Mesendoderm (in vitro differentiated cells): ENCODE measurements around the gene TOMM22.
A peak's percentile ranks its signal among the peaks of the same experiment; 100 is the strongest.

ENCODE experiments used
- DNase-seq: peaks from one replicate; pipeline ENCODE4 v3.0.0; 2013
- H2AK5ac ChIP-seq: 2 replicates; pipeline ENCODE4 v1.6.1; 2013; ENCODE audit warnings: low read length, inconsistent platforms
- H2BK120ac ChIP-seq: 2 replicates; pipeline ENCODE4 v1.6.1; 2013; ENCODE audit warnings: low read depth, mild to moderate bottlenecking, low read length, moderate library complexity, mixed read lengths
- H2BK15ac ChIP-seq: replicated peaks from 2 replicates; pipeline ENCODE4 v1.6.1; 2013; ENCODE audit warnings: low read depth, mild to moderate bottlenecking, moderate library complexity
- H2BK5ac ChIP-seq: 2 replicates; pipeline ENCODE4 v1.6.1; 2013; ENCODE audit warnings: low read length, inconsistent platforms
- H3K18ac ChIP-seq: 2 replicates; pipeline ENCODE4 v1.6.1; 2013; ENCODE audit warnings: mild to moderate bottlenecking, low read length, mixed read lengths
- H3K23ac ChIP-seq: one replicate; pipeline ENCODE4 v1.6.1; 2013; ENCODE audit warnings: low read length
- H3K27ac ChIP-seq: 2 replicates; pipeline ENCODE4 v1.5.1; 2013; ENCODE audit warnings: low read depth, mild to moderate bottlenecking, inconsistent platforms, low read length, moderate library complexity
- H3K27me3 ChIP-seq: 2 replicates; pipeline ENCODE4 v1.6.1; 2013; ENCODE audit warnings: low read length, control low read depth, mild to moderate bottlenecking, inconsistent platforms; ENCODE audit not compliant: insufficient read depth, poor library complexity
- H3K36me3 ChIP-seq: 2 replicates; pipeline ENCODE4 v1.6.1; 2013; ENCODE audit warnings: low read length, inconsistent platforms; ENCODE audit not compliant: control insufficient read depth, insufficient read depth
- H3K4ac ChIP-seq: one replicate; pipeline ENCODE4 v1.6.1; 2013; ENCODE audit warnings: low read depth, mild to moderate bottlenecking, low read length, moderate library complexity
- H3K4me1 ChIP-seq: 2 replicates; pipeline ENCODE4 v1.6.1; 2013; ENCODE audit warnings: low read depth, low read length, inconsistent platforms; ENCODE audit not compliant: control insufficient read depth
- H3K4me2 ChIP-seq: 2 replicates; pipeline ENCODE4 v1.6.1; 2013; ENCODE audit warnings: low read length
- H3K4me3 ChIP-seq: 2 replicates; pipeline ENCODE4 v1.5.1; 2013; ENCODE audit warnings: mild to moderate bottlenecking, low read length
- H3K56ac ChIP-seq: one replicate; pipeline ENCODE4 v1.6.1; 2013; ENCODE audit warnings: low read length
- H3K79me1 ChIP-seq: 2 replicates; pipeline ENCODE4 v1.6.1; 2013; ENCODE audit warnings: low read length, inconsistent platforms
- H3K79me2 ChIP-seq: 2 replicates; pipeline ENCODE4 v1.6.1; 2013; ENCODE audit warnings: mild to moderate bottlenecking, low read length; ENCODE audit not compliant: control insufficient read depth, insufficient read depth
- H3K9ac ChIP-seq: 2 replicates; pipeline ENCODE4 v1.6.1; 2013; ENCODE audit warnings: low read length, inconsistent platforms
- H4K5ac ChIP-seq: one replicate; pipeline ENCODE4 v1.6.1; 2013; ENCODE audit warnings: low read length
- H4K8ac ChIP-seq: one replicate; pipeline ENCODE4 v1.6.1; 2013; ENCODE audit warnings: low read depth, mild to moderate bottlenecking, control low read depth, low read length, moderate library complexity
- WGBS: extraction: QIAGEN DNeasy Blood & Tissue Kit; methylation state at CpG from one replicate; pipeline ENCODE4 v1.1.7; 2013; ENCODE audit warnings: low lambda C conversion rate, missing lambda C conversion rate; ENCODE audit not compliant: insufficient coverage; ENCODE audit errors: extremely low coverage; 5-methylcytosine and 5-hydroxymethylcytosine counted together

Gene TOMM22

DNA sequence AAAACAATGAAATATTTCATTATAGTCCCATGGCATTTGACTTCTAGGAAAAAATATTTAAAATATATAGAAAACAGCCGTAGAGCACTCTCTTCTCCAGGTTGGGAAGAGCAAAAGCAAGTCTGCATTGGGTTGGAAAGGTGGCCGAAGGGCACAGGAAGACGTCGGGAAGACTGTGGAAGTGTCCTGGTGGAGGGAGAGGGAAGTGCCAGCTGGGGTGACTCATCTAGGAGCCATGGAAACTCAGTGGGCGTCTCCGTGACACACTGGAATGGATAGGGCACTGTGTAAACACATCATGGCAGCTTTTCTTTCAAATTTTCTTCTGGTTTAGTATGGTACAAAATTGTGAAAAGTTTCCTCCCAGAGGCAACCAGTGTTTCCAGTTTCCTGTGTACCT is 36.7 kb downstream of the TOMM22 start:
- Histone ChIP-seq H3K56ac (no peak overlapping the region), H4K5ac (no peak overlapping the region), H2BK120ac (no peak overlapping the region), H3K4me3 (no peak overlapping the region), H4K8ac (no peak overlapping the region), H3K4me1 (peaks cover 9% of the 10 kb centered on the region), H2BK15ac (no peak overlapping the region), H3K79me2 (peaks cover 22% of the 10 kb centered on the region), H3K9ac (no peak overlapping the region), H2AK5ac (no peak overlapping the region), H3K4me2 (no peak overlapping the region), H3K27ac (no peak overlapping the region), H3K79me1 (peaks cover 19% of the 10 kb centered on the region), H3K36me3 (peaks cover 3% of the 10 kb centered on the region), H3K4ac (no peak overlapping the region), H3K27me3 (no peaks in the 10 kb centered on the region), H3K23ac (no peak overlapping the region), H2BK5ac (no peak overlapping the region), H3K18ac (no peak overlapping the region)
- peak; percentile 88 for DNase-seq
- no CpG with 5 or more reads among the region's 6 CpGs for WGBS

DNA sequence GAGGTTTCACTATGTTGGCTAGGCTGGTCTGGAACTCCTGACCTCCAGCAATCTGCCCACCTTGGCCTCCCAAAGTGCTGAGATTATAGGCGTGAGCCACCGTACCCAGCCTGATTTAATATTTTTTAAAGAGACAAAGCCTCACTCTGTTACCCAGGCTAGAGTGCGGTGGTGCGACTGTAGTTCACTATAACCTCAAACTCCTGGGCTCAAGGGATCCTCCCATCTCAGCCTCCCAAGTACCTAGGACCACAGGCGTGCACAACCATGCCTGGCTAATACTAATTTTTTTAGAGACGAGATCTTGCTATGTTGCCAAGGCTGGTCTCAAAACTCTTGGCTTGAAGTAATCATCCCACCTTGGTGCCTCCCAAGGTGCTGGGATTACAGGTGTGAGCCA is 37.4 kb downstream of the TOMM22 start:
- no peak overlapping the region for H3K27ac ChIP-seq
- no peak overlapping the region for H2BK120ac ChIP-seq
- no peak overlapping the region for H4K8ac ChIP-seq
- H3K9ac ChIP-seq: no peak overlapping the region
- H3K4me2 ChIP-seq: no peak overlapping the region
- H2BK5ac ChIP-seq: no peak overlapping the region
- no peak overlapping the region for H2AK5ac ChIP-seq
- no peak overlapping the region for H3K18ac ChIP-seq
- H3K79me2 ChIP-seq: peaks cover 16% of the 10 kb centered on the region
- peaks cover 4% of the 10 kb centered on the region for H3K36me3 ChIP-seq
- H3K79me1 ChIP-seq: peaks cover 18% of the 10 kb centered on the region
- no peak overlapping the region for H2BK15ac ChIP-seq
- H3K23ac ChIP-seq: no peak overlapping the region
- no peak overlapping the region for H4K5ac ChIP-seq
- H3K4me3 ChIP-seq: no peak overlapping the region
- H3K4ac ChIP-seq: no peak overlapping the region
- peaks cover 4% of the 10 kb centered on the region for H3K4me1 ChIP-seq
- H3K56ac ChIP-seq: no peak overlapping the region
- WGBS: no CpG with 5 or more reads among the region's 6 CpGs
- no peaks in the 10 kb centered on the region for H3K27me3 ChIP-seq
- no peak for DNase-seq

DNA sequence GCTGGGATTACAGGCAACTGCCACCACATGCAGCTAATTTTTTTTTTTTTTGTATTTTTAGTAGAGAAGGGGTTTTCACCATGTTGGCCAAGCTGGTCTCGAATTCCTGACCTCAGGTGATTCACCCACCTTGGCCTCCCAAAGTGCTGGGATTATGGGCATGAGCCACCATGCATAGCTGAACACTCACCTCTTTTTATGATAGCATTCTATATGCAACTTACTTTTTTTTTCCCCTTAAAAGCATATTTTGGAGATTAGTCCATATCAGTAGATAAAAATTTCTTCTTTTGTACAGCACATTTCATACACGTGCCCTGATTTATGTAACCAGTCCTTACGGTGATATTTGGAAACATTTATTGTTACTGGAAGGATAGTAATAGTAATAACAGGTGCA is 38.6 kb downstream of the TOMM22 start:
- H3K79me1 ChIP-seq: peaks cover 8% of the 10 kb centered on the region
- H2BK120ac ChIP-seq: no peak overlapping the region
- H3K4me1 ChIP-seq: no peaks in the 10 kb centered on the region
- no peak overlapping the region for H3K4me2 ChIP-seq
- H3K9ac ChIP-seq: no peak overlapping the region
- peaks cover 5% of the 10 kb centered on the region for H3K79me2 ChIP-seq
- H3K56ac ChIP-seq: no peak overlapping the region
- H4K5ac ChIP-seq: no peak overlapping the region
- H3K27me3 ChIP-seq: no peaks in the 10 kb centered on the region
- no peak overlapping the region for H3K18ac ChIP-seq
- no peak overlapping the region for H2BK15ac ChIP-seq
- H3K27ac ChIP-seq: no peak overlapping the region
- no peak overlapping the region for H3K23ac ChIP-seq
- H2AK5ac ChIP-seq: no peak overlapping the region
- WGBS: no CpG with 5 or more reads among the region's 3 CpGs
- DNase-seq: no peak
- no peak overlapping the region for H3K4ac ChIP-seq
- H3K4me3 ChIP-seq: no peak overlapping the region
- no peak overlapping the region for H2BK5ac ChIP-seq
- no peak overlapping the region for H4K8ac ChIP-seq
- peaks cover 7% of the 10 kb centered on the region for H3K36me3 ChIP-seq

DNA sequence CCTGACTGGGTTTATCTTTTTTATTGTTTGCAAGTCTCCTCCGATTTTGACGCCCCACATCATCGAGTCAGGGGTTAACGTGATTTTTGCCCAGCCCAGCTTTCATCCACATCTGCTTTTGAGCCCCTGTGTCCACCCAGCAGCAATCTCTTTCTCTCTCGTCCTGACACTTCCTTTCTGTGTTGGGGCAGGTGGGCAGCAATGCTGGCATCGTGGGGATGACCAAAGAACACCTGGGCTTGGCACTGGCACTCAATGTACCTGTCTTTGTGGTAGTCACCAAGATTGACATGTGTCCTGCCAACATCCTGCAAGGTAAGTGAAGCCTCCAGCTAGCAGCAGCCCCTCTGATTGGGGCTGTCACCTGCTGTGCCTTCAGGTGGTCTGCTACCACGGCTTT is 39.8 kb downstream of the TOMM22 start:
- Histone ChIP-seq H3K36me3 (peaks cover 14% of the 10 kb centered on the region), H3K79me2 (no peaks in the 10 kb centered on the region), H3K4me3 (no peak overlapping the region), H3K18ac (no peak overlapping the region), H3K23ac (no peak overlapping the region), H3K56ac (no peak overlapping the region), H3K27ac (no peak overlapping the region), H2BK15ac (no peak overlapping the region), H2BK5ac (no peak overlapping the region), H3K4me2 (no peak overlapping the region), H4K5ac (no peak overlapping the region), H3K4ac (no peak overlapping the region), H3K27me3 (no peaks in the 10 kb centered on the region), H3K4me1 (no peaks in the 10 kb centered on the region), H3K9ac (no peak overlapping the region), H4K8ac (no peak overlapping the region), H2AK5ac (no peak overlapping the region), H3K79me1 (peaks cover 1% of the 10 kb centered on the region), H2BK120ac (no peak overlapping the region)
- WGBS: no CpG with 5 or more reads among the region's 7 CpGs
- DNase-seq: no peak

DNA sequence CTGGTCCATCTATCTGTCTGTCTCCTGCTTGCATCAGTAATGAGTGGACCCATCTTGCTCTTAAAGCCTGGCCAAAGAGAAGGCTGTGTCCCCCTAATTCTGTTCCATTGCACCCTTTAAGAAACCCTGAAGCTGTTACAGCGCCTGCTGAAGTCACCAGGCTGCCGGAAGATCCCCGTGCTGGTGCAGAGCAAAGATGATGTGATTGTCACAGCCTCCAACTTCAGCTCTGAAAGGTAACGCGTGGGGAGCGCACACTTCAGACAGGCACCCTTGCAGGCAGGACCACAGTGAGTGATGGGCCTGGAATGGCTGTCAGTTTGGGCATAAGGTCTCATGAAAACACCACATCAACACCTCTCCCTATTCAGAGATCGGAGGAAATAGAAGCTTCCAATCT is 42.4 kb downstream of the TOMM22 start:
- no CpG with 5 or more reads among the region's 7 CpGs for WGBS

DNA sequence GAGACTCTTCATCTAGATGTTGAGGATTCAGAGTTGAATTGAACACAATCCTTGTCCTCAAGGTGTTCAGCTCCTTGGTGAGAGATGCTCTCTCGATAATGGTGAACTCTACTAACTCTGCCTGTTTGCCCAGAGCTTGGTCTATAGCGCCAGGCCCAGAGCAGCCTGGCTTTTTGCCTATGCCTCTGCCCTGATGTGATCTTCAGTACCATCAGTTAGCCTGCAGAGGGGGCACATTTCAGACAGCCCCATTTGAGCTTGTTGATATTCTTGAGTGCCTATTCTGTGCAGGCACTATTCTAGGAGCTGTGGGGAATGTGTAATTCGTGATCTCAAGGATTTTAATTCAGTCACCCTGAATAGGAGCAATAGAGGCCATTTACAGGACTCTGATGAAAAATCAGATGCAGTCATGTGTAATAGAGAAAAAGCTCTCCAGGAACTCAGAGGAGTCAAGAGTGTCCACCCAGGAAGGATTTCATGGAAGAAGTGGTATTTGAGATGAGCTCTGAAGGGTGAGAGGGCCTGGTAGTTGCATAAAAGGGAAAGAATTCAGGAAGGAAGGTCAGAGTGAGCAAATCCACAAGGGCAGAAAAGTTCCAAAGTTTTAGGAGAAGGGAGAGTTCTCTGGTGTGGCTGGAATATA is 43.3 kb downstream of the TOMM22 start:
- Histone ChIP-seq H3K18ac (no peak overlapping the region), H3K27me3 (no peaks in the 10 kb centered on the region), H3K79me1 (no peaks in the 10 kb centered on the region), H3K4me2 (no peak overlapping the region), H2BK5ac (no peak overlapping the region), H2BK120ac (no peak overlapping the region), H2AK5ac (no peak overlapping the region), H4K5ac (no peak overlapping the region), H3K27ac (no peak overlapping the region), H3K56ac (no peak overlapping the region), H4K8ac (no peak overlapping the region), H3K36me3 (peaks cover 20% of the 10 kb centered on the region), H3K4me1 (no peaks in the 10 kb centered on the region), H3K4me3 (no peak overlapping the region), H3K4ac (no peak overlapping the region), H3K79me2 (no peaks in the 10 kb centered on the region), H3K9ac (no peak overlapping the region), H2BK15ac (no peak overlapping the region), H3K23ac (no peak overlapping the region)
- no CpG with 5 or more reads among the region's 3 CpGs for WGBS
- peak; percentile 59 for DNase-seq

More for the DNA sequence above, 42.4 kb downstream of the TOMM22 start:
- Histone ChIP-seq H3K4me3 (no peak overlapping the region), H3K79me1 (no peaks in the 10 kb centered on the region), H4K5ac (no peak overlapping the region), H3K79me2 (no peaks in the 10 kb centered on the region), H3K36me3 (peaks cover 20% of the 10 kb centered on the region), H3K4ac (no peak overlapping the region), H3K9ac (no peak overlapping the region), H2BK120ac (no peak overlapping the region), H3K27me3 (no peaks in the 10 kb centered on the region), H2BK5ac (no peak overlapping the region), H2AK5ac (no peak overlapping the region), H4K8ac (no peak overlapping the region), H3K27ac (no peak overlapping the region), H3K18ac (no peak overlapping the region), H3K4me2 (no peak overlapping the region), H3K4me1 (no peaks in the 10 kb centered on the region), H3K56ac (no peak overlapping the region), H2BK15ac (no peak overlapping the region), H3K23ac (no peak overlapping the region)
- no peak for DNase-seq
